Karpas-422 (cell line): ENCODE results near the gene TMEM236. TPM values are rescaled to one million over a fixed set of nuclear protein-coding genes. Genes with fewer than 3 reads are reported as not detected.

ENCODE experiments used
- DNase-seq: peaks from one replicate; pipeline ENCODE4 v3.0.0-alpha.2; 2015
- H2AFZ ChIP-seq: fragments of 200-600 bp; sonication (generic); 2 replicates; pipeline ENCODE4 v1.6.1; 2014; ENCODE audit warnings: antibody characterized with exemption, low read length, mixed read lengths
- H3K27ac ChIP-seq: fragments of 200-600 bp; sonication (generic); 2 replicates; pipeline ENCODE4 v1.5.1; 2014; ENCODE audit warnings: mild to moderate bottlenecking, low read length, moderate library complexity
- H3K27me3 ChIP-seq: fragments of 200-600 bp; sonication (generic); 2 replicates; pipeline ENCODE4 v1.6.1; 2014; ENCODE audit warnings: low read length, mixed read lengths
- H3K36me3 ChIP-seq: fragments of 200-600 bp; sonication (generic); 2 replicates; pipeline ENCODE4 v1.6.1; 2014; ENCODE audit warnings: low read length, mixed read lengths; ENCODE audit not compliant: insufficient read depth
- H3K4me1 ChIP-seq: fragments of 200-600 bp; sonication (generic); 2 replicates; pipeline ENCODE4 v1.6.1; 2014; ENCODE audit warnings: mild to moderate bottlenecking, low read length, mixed read lengths
- H3K4me2 ChIP-seq: fragments of 200-600 bp; sonication (generic); 2 replicates; pipeline ENCODE4 v1.6.1; 2014; ENCODE audit warnings: low read length, low read depth, mild to moderate bottlenecking; ENCODE audit not compliant: poor library complexity, severe bottlenecking
- H3K4me3 ChIP-seq: fragments of 200-600 bp; sonication (generic); 2 replicates; pipeline ENCODE4 v1.5.1; 2014; ENCODE audit warnings: mild to moderate bottlenecking, antibody characterized with exemption, low read length, mixed read lengths
- H3K79me2 ChIP-seq: fragments of 200-600 bp; sonication (generic); 2 replicates; pipeline ENCODE4 v1.6.1; 2014; ENCODE audit warnings: mild to moderate bottlenecking, low read length, mixed read lengths
- H3K9ac ChIP-seq: fragments of 200-600 bp; sonication (generic); 2 replicates; pipeline ENCODE4 v1.6.0; 2014; ENCODE audit warnings: low read length
- H3K9me2 ChIP-seq: fragments of 200-600 bp; sonication (generic), shearing (Covaris generic); replicated peaks from 2 replicates; pipeline ENCODE4 v1.6.0; 2014; ENCODE audit warnings: mild to moderate bottlenecking, low read length, moderate library complexity; ENCODE audit not compliant: insufficient read depth
- H3K9me3 ChIP-seq: fragments of 300-700, 200-600 bp; sonication (generic); 2 replicates; pipeline ENCODE4 v1.6.1; 2014; ENCODE audit warnings: low read length, mixed read lengths
- H4K20me1 ChIP-seq: fragments of 200-600 bp; sonication (generic); 2 replicates; pipeline ENCODE4 v1.6.1; 2014; ENCODE audit warnings: mild to moderate bottlenecking, antibody characterized with exemption, low read length, low read depth; ENCODE audit not compliant: insufficient read depth
- total RNA-seq: library from RNA; depleted of rRNA; stranded (reverse); fragments of >200 nt; shearing (Covaris generic); gene quantifications from 2 replicates; pipeline ENCODE4 v1.2.3, GENCODE V29; 2014; ENCODE audit warnings: low replicate concordance

The TMEM236 gene
- total RNA-seq, 1 experiment from 2014 or later: 0.19 TPM

GRCh38 chr10:17784688-17785087 is 32.7 kb downstream of the TMEM236 start:
- no peak overlapping the region for H3K4me2 ChIP-seq
- no peak for DNase-seq

GRCh38 chr10:17785276-17785930 is 33.4 kb downstream of the TMEM236 start:
- no peak overlapping the region for H3K27ac ChIP-seq
- no peak overlapping the region for H2AFZ ChIP-seq
- H3K4me3 ChIP-seq: no peak overlapping the region
- H3K79me2 ChIP-seq: no peaks in the 10 kb centered on the region
- no peak overlapping the region for H3K9ac ChIP-seq
- no peaks in the 10 kb centered on the region; the same call in 1 of the 2 replicates for H3K36me3 ChIP-seq
- H3K9me3 ChIP-seq: no peaks in the 10 kb centered on the region
- no peaks in the 10 kb centered on the region for H3K27me3 ChIP-seq
- H3K9me2 ChIP-seq: no peaks in the 10 kb centered on the region
- DNase-seq: no peak
- no peak overlapping the region for H3K4me2 ChIP-seq
- peaks cover 19% of the 10 kb centered on the region for H3K4me1 ChIP-seq
- H4K20me1 ChIP-seq: no peaks in the 10 kb centered on the region

More at GRCh38 chr10:17784688-17785087, 32.7 kb downstream of the TMEM236 start:
- Histone ChIP-seq H4K20me1 (no peaks in the 10 kb centered on the region), H3K9me2 (no peaks in the 10 kb centered on the region), H3K36me3 (no peaks in the 10 kb centered on the region; the same call in 1 of the 2 replicates), H3K9ac (no peak overlapping the region), H3K79me2 (no peaks in the 10 kb centered on the region), H3K27ac (no peak overlapping the region), H2AFZ (no peak overlapping the region), H3K9me3 (no peaks in the 10 kb centered on the region), H3K4me3 (no peak overlapping the region), H3K4me1 (peaks cover 21% of the 10 kb centered on the region), H3K27me3 (no peaks in the 10 kb centered on the region)

GRCh38 chr10:17787087-17787961 is 35.3 kb downstream of the TMEM236 start:
- Histone ChIP-seq H3K4me1 (peaks cover 10% of the 10 kb centered on the region), H3K36me3 (no peaks in the 10 kb centered on the region), H3K79me2 (no peaks in the 10 kb centered on the region), H3K4me2 (no peak overlapping the region), H2AFZ (no peak overlapping the region), H3K9ac (no peak overlapping the region), H3K27ac (no peak overlapping the region), H3K27me3 (no peaks in the 10 kb centered on the region), H4K20me1 (no peaks in the 10 kb centered on the region), H3K4me3 (no peak overlapping the region), H3K9me2 (no peaks in the 10 kb centered on the region), H3K9me3 (no peaks in the 10 kb centered on the region)
- no peak for DNase-seq

GRCh38 chr10:17788646-17789045 is 36.6 kb downstream of the TMEM236 start:
- Histone ChIP-seq H3K27ac (no peak overlapping the region), H2AFZ (no peak overlapping the region), H3K9ac (no peak overlapping the region), H4K20me1 (no peaks in the 10 kb centered on the region), H3K27me3 (no peaks in the 10 kb centered on the region), H3K4me1 (peaks cover 7% of the 10 kb centered on the region), H3K79me2 (no peaks in the 10 kb centered on the region), H3K9me3 (no peaks in the 10 kb centered on the region), H3K9me2 (no peaks in the 10 kb centered on the region), H3K4me3 (no peak overlapping the region), H3K36me3 (no peaks in the 10 kb centered on the region), H3K4me2 (no peak overlapping the region)
- DNase-seq: no peak

GRCh38 chr10:17789396-17789795 is 37.4 kb downstream of the TMEM236 start:
- no peak overlapping the region for H3K27ac ChIP-seq
- no peak overlapping the region for H2AFZ ChIP-seq
- no peak for DNase-seq
- H3K9me3 ChIP-seq: no peaks in the 10 kb centered on the region
- H3K9ac ChIP-seq: no peak overlapping the region
- no peaks in the 10 kb centered on the region for H3K79me2 ChIP-seq
- no peaks in the 10 kb centered on the region for H3K4me1 ChIP-seq
- no peaks in the 10 kb centered on the region for H3K36me3 ChIP-seq
- no peak overlapping the region for H3K4me2 ChIP-seq
- H3K9me2 ChIP-seq: no peaks in the 10 kb centered on the region
- no peak overlapping the region for H3K4me3 ChIP-seq
- no peaks in the 10 kb centered on the region for H3K27me3 ChIP-seq
- H4K20me1 ChIP-seq: no peaks in the 10 kb centered on the region

GRCh38 chr10:17790651-17791050 is 38.6 kb downstream of the TMEM236 start:
- H3K9ac ChIP-seq: no peak overlapping the region
- no peaks in the 10 kb centered on the region for H4K20me1 ChIP-seq
- H3K79me2 ChIP-seq: no peaks in the 10 kb centered on the region
- no peaks in the 10 kb centered on the region for H3K27me3 ChIP-seq
- H3K9me3 ChIP-seq: no peaks in the 10 kb centered on the region
- H3K4me3 ChIP-seq: no peak overlapping the region
- no peaks in the 10 kb centered on the region for H3K9me2 ChIP-seq
- no peak overlapping the region for H2AFZ ChIP-seq
- no peaks in the 10 kb centered on the region for H3K36me3 ChIP-seq
- H3K27ac ChIP-seq: no peak overlapping the region
- no peak overlapping the region for H3K4me2 ChIP-seq
- H3K4me1 ChIP-seq: no peaks in the 10 kb centered on the region
- no peak for DNase-seq

- no peak for DNase-seq
- Histone ChIP-seq H3K9me2 (no peaks in the 10 kb centered on the region), H3K27me3 (no peaks in the 10 kb centered on the region), H3K36me3 (no peaks in the 10 kb centered on the region), H3K79me2 (no peaks in the 10 kb centered on the region), H3K4me3 (no peak overlapping the region), H2AFZ (no peak overlapping the region), H3K9ac (no peak overlapping the region), H3K4me2 (no peak overlapping the region), H3K9me3 (no peaks in the 10 kb centered on the region), H3K4me1 (no peaks in the 10 kb centered on the region), H4K20me1 (no peaks in the 10 kb centered on the region), H3K27ac (no peak overlapping the region)
Observed at GRCh38 chr10:17792991-17793390, 41.0 kb downstream of the TMEM236 start.

GRCh38 chr10:17793823-17794644 is 42.0 kb downstream of the TMEM236 start:
- no peak overlapping the region for H3K4me3 ChIP-seq
- H3K9ac ChIP-seq: no peak overlapping the region
- no peaks in the 10 kb centered on the region for H3K36me3 ChIP-seq
- no peak for DNase-seq
- H3K27ac ChIP-seq: no peak overlapping the region
- no peaks in the 10 kb centered on the region for H3K9me3 ChIP-seq
- no peaks in the 10 kb centered on the region for H3K79me2 ChIP-seq
- no peaks in the 10 kb centered on the region for H3K4me1 ChIP-seq
- H3K27me3 ChIP-seq: no peaks in the 10 kb centered on the region
- no peak overlapping the region for H3K4me2 ChIP-seq
- no peaks in the 10 kb centered on the region for H4K20me1 ChIP-seq
- H2AFZ ChIP-seq: no peak overlapping the region
- H3K9me2 ChIP-seq: no peaks in the 10 kb centered on the region
